Measurements from ENCODE around the gene RIMBP2.

RIMBP2 gene

DNA sequence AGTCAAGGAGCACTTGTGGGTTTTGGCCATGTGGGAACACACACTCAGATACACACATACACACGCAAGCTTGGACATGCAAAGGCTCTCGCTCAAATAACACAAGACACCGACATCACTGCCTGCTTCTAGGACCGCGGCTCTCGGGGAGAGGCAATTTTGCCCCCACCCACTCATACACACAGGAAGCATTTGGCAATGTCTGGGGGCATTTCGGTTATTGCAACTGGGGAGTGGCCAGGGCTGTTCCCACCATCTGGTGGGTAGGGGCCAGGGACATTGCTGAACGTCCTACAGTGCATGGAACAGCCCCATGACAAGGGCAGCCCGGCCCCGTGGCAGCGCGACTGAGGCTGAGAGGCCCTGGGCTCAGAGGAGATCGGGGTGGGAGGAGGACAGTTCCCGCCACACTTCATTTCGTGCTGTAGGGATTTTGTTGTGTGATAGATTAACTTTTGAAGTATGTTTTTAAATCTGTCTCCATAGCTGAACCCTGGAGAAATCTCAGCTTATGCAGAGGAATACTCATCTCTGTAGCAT, 35.6 kb downstream of the RIMBP2 start:
- DNase-seq (ENCODE audit: low spot score), result no peak

DNA sequence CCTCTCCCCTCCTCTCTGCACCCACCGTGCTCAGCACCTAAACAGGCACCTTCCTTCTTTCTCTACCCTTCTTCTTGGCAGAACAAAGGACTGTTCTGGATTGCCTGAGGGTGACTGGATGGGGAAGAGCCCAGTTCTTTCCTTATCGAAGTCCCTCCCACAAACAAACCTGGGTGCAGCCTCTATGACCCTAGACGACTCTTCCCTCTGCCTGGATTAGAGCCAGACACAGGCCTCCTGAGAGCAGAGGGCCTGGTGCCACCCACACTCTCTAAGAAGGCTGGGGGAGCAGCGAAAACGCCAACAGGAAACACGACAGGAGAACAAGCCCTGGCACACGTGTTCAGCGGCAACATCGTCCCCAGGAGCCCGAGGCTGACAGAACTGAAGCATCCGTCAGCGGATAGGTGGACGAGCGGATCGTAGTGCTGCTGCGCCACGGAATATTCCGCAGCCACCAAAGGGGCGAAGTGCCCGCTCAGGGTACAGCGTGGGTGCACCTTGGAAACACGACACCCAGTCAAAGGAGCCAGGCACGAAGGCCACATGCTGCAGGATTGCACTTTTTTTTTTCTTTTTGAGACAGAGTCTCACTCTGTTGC, 38.0 kb downstream of the RIMBP2 start:
- no peak for DNase-seq (ENCODE audit: low spot score)

DNA sequence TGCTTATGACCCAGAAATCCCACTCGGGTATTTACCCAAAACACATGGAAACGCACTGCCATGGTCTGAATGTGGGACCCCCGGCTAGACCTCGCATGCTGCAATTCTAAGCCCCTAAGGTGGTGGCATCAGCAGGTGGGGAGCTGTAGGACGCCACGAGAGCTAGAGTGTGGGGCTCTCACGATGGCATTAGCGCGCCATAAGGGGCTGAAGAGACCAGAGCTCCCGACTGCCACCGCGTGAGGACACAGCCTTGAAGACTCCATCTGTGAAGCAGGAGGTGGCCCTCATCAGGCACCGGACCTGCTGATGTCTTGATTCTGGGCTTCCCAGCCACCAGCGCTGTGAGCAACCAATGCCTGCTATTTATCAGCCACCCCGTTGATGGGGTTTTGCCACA, 40.3 kb downstream of the RIMBP2 start:
- no peak for DNase-seq (ENCODE audit: low spot score)

DNA sequence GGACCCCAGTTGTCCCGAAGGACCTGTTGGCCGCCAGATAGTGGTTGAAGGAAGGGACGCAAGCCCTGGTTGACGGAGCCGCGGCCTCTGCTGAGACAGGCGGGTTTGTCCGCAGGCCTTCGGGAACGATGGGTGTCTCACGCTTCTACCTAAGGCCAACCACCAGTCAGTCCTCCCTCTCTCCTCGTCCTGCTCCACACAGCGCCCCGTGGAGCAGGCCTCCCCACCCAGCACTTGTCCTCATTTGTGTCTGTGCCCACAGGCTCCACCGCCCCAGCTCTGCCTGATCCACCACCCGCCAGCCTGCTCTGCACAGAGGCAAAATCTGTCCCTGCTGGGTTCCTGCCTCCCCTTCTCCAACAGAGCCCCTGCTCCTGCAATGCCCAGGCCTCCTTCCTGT, 41.0 kb downstream of the RIMBP2 start:
- no peak for DNase-seq (ENCODE audit: low spot score)

DNA sequence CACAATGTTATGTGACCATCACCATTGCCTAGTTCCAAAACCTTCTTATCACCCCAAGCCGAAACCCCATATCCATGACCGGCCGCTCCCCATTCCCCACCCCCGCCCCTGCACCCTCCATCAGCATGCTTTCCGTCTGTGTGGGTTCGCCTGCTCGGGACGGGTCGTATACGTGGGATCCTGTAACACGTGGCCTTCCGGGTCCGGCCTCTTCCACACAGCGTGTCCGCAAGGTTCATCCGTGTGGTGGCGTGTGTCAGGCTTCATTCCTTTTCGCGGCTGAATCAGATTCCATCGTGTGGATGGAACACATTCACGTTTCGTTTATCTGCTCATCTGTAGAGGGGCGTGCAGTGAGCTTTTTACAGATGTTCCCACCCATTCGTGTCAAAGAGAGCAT, 41.4 kb downstream of the RIMBP2 start:
- no peak for DNase-seq (ENCODE audit: low spot score)

DNA sequence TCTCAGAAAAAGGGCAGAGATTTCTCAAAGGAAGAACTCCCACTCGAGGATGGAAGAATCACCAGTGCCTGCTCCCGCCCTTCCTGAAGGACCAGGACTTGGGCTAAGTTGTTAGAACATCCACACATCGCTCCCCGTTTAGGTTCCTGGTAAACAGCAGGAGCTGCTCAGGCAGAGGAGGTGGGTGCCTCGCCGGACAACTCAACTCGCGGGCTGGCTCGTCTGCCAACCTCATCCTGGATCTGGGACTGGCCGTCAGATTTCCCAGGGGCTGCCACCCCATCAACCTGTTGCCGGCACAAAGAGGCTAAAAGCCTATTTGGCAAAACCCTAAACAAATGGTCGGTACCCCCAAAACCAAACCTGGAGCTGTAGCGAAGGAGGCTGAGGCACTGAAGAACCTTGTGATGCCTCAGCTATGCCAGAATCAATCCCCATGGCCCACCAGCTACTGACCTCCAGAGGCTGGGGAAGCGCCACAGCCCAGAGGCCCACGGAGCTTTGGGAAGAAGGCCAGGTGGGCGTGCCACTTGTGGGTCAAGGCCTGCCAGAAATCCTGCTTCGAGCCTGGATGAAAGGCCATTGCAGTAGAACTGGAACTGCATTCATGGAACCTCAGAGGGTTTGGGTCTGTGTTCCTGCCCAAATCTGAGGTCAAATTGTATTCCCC, 42.9 kb downstream of the RIMBP2 start:
- no peak for DNase-seq (ENCODE audit: low spot score)

DNA sequence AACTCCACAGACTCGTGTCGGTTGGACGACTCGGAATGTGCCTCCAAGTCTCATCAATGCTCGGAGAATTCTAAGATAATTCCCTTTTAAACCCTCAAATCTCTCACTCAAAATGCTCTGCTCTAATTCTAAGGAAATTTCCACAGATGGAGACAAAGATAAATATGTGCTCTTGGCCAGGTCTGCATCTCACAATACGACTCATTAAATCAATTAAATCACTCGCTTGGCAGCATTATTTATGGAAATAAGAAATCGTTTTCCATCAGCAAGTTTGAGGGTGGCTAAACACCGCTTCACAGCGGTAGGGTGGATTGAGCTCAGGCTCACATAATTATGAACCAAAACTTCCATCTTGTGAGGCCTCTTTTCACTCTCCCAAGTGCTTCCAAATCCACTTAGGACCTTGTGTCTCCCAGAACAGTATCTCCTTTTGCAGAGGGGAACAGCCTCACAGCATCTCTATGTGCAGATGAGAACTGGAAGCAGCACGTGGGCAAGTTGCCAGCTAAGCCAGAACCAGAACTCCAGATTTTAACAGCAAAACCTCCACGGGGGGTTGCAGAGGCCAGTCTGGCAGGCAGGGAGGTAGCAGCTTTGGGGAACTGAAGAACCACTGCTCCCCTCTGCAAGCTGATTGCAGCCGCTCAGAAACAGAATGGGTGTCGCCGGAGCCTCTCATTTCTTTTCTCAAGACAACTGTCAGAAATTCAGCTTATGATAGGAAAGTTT, 43.8 kb downstream of the RIMBP2 start:
- DNase-seq (ENCODE audit: low spot score), result no peak

DNA sequence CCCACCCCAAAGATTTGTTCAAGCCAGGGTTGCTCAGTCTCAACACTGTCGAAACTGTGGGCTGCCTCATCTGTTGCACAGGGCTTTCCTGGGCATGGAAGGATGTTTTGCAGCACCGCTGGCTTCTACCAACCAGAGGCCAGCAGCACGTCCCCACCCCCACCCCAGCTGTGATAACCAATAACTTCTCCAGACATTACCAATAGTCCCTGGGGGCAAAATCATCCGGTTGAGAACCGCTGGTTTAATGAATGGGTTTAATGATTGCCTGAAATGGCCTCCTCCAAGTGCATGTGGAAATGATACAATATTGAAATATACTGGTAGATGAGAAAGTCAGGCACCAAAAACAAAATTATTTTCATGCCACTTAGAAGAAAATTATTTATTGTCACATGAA, 44.5 kb downstream of the RIMBP2 start:
- no peak for DNase-seq (ENCODE audit: low spot score)

DNA sequence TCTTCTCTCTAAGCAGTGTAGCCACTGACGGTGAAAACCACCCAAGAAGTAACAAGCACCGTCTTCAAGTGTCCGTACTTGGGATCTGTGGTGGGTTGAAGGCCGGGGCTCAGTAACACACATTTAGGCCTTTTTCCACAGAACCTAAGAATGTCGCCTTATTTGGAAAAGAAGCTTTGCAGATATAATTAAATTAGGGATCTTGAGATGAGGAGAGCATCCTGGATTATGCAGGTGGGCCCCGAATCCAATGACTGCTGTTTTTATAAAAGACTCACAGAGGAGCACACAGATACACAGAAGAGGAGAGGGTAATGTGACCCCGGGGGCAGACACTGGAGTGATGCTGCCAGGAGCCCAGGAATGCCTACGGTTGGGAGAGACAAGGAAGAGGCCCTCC, 46.3 kb downstream of the RIMBP2 start:
- DNase-seq (ENCODE audit: low spot score), result no peak

DNA sequence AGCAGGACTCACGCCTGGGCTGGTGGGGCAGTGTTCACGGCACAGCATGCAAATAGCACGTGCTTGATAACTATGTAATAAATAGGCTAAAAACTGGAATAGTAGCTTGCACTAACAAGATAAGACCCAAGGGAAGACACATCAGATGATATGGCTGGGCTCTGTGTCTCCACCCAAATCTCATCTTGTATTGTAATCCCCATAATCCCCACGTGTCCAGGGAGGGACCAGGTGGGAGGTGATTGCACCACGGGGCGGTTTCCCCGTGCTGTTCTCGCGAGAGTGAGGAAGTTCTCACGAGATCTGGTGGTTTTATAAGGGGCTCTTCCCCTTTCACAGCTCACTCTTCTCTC, 46.9 kb downstream of the RIMBP2 start:
- no peak for DNase-seq (ENCODE audit: low spot score)

DNA sequence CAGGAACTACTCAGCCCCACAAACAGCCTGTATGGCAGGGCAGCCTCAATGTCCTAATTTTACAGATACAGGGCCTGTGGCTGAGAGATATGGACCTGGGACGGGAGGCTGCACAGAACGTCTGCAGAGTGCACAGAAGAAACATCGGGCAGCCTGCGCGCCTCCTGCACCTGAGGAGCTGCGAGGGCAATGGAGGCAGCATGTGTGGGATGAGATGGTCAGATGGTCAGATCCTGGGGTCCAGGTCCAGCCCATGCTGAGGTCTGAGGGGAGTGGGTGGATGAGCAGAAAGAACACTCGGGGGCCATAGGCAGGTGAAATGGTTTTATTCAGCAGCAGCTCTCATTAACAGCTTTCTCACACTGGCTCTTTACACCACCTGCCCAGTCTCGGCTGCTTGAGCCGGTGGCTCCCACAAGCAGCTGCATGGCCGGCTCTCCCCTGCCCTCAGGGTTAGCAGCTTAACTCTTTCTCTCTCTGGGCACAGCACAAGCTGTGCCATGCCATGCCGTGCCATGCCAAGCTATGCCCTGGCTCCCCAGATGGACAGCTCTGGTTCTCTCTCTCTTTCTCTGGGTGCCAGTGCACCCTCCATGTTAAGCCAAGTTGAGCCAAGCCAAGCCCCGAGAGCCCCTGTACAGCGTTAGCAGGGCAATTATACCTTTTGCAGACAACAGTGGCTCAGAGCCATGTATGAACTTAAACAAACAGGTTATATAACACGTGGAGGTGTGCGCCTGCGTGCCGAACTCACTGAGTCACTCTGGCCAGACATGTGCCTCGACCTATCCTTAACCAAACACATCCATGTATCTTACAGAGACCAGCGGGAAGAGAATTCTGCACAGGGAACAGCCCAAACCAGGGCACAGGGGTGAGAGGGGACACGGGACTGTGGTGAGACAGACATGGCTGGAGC, 47.6 kb downstream of the RIMBP2 start:
- DNase-seq (ENCODE audit: low spot score), result no peak

DNA sequence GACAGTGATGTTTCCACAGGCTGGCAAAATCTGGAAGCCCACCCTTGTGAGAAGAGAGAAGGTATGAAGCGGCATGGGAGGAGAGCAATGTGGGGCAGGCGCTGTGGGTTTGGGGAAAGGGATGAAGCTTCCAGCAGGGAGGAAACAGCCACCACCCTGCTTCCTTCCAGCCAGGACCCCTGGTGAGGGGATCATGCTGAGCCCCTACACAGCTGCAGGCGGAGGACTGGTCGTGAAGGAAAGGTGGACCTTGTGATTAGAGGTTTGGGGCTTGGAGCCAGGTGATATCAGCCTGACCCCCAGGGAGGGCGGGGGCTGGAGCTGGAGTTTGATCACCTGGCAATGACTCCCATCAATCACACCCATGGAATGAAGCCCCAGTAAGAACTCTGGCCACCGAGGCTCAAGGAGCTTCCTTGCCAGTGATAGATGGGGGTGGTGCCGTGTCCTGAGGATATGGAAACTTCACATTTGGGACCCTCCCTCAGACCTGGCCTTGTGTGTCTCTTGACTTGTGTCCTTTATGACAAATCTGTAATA, 48.6 kb downstream of the RIMBP2 start:
- no peak for DNase-seq (ENCODE audit: low spot score)

DNA sequence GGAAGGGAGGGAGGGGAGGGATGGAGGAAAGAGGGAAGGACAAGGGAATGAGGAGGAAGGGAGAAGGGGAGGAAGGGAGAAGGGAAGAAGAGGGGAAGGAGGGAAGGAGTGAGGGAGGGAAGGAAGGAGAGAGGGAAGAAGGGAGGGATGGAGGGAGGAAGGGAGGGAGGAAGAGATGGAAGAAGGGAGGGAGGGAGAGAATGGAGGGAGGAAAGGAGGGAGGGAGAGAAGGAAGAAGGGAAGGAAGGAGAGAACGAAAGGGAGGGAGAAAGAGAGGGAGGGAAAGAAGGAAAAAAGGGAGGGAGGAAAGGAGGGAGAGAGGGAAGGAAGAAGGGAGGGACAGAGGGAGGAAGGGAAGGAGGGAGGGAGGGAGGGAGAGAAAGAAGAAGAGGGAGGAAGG, 49.5 kb downstream of the RIMBP2 start:
- DNase-seq (ENCODE audit: low spot score), result no peak

DNA sequence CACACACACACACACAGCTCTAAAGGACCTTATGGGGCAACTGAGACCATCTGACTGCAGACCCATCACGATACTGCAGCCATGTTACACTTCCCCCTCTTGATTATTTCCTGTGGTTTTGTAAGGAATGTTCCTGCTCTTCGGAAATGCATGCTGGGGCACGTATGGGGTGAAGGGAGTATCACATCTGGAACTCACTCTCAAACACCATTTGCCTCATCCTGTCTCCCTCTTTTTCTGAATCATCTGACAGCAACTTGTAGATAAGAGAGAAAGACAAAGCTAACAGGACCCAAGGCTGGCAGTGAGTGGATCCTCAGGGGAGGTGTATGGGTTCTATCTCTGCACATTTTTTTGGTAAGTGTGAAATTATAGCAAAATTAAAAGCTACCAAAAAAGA, 50.3 kb downstream of the RIMBP2 start:
- no peak for DNase-seq (ENCODE audit: low spot score)

DNA sequence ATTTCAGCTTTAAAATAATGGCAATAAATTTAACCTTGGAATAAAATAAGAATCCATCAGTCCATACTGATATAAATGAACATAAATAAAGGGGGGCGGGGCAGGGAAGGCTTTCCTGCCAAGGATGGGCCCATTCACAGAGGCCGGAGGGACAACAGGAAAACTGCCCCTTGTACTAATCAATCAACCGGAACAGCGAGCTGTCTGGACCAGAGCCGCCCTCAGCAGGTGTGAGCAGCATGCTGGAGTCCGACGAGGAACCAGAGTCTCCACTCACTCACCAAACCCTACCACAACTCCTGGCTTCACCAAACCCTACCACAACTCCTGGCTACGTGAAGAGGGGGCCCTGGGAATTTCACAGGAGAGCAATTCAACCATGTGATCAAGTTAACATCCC, 51.3 kb downstream of the RIMBP2 start:
- DNase-seq (ENCODE audit: low spot score), result no peak

DNA sequence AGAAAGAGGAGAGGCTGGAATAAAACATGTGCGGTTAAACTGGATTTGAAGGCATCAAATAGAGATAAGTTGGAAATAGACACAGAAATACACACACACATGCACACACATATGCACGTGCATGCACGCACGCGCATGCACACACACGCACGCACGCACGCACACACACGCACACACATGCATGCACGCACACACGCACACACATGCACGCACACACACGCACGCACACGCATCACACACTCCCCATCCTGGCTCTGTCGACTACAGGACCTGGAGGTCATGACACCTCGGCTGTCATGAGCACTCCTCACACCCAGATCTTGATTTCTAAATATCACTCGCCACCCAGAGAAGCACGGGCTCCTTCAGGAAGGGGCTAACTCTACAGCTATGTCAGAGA, 51.8 kb downstream of the RIMBP2 start:
- DNase-seq (ENCODE audit: low spot score), result no peak

DNA sequence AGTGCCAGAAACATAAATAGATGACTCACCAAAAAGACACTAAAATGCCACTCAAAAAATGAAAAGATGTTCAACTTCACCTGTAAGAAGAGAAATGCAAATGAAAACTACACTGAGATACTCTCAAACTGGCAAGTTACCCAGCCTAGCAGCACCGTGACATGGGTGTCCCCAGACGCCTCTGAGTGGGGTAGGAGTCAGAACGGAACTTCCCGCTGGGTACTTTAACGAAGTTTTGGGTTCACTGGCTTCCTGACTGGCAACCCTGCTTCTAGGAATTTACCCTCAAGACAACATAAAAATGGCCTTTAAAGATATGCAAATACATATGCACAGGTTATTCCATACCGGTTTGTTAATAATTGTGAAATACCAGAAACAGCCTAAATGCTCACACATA, 52.6 kb downstream of the RIMBP2 start:
- DNase-seq (ENCODE audit: low spot score), result no peak

DNA sequence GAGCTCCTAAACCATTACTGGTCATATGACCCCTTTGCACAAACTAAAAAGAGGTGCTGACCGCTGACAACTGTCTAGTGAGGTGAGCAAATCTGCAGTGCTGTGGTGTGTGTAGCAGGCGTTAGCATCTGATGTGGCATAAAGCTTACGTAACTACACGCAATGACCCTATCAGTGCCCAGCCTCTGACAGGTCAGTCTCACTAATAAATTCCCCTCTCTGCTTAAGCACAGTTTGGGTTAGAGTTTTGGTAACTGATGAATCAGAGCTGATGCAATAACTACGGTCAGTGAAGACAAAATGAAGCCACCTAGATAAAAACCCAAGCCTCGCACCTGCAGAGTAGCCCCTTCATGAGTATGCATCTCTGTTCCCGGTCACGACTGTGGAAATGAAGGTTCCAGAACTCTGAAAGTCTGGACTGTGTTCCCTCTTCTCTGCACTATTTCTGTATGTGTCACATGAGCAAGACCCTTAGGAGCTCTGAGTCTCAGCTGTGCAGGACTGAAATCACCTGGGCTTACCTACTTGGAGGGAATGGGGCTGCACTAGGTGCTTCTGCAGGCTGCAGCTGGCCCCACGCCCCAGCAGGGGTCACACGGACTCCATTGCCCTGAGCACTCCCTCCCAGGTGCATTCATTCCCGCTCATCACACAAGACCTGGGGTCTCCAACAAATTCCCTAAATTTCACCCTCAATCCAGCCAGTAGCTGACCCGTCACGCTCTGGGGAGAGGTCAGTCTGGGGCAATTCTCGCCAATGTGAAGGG, 54.4 kb downstream of the RIMBP2 start:
- no peak for DNase-seq (ENCODE audit: low spot score)

DNA sequence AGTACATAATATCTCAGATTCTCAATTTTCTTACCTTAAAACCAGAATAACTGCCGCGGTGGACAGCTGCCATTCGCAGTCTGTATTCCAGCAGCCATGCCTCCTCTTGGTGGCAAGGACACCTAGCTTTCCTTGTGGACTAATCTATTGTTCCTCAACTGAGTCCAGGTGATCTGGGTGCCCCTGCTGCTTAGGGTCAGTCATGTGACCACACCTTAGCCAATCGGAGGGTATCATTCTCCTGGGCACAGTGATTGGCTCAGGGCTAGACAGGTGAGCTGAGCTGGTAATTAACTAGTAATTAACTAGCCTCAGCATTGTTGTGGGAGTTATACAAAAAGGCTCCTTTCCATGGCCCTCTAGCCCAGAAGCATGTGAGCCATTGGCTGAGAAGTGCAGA, 55.0 kb downstream of the RIMBP2 start:
- DNase-seq (ENCODE audit: low spot score), result no peak

DNA sequence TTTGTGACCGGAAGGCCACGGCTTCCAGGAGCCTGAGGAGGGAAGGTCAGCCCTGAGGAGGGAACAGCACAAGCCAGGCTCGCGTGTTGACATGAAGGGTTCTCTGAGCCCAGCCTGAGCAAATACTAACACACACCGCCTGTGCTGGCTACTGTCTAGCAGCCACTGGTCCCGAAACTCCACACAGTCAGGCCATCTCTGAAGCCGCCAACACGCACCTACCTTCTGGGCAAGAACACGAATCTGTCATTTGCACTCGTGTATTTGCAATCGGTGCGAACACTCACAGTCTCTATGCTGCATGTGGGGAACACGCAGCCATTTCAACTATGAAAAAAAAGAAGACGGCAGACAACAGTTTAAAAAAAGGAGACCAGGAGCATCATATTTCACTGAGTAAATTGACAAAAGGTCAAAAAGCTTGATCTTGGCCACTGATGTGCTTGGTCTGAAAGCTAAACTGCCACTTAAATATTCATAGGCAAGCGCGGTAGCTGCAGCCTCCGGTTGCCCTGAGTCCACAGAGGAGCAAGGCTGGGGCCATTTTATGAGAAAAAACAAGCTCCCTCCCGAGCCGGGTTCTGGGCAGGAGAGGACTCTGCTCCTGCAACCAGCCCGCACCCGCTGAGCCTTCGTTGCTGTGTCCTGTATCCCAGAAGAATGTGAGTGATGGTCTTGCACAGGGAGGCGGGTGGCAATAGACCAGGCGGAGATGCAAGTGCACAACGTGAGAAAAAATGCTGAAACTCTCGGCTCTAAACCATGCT, 57.8 kb downstream of the RIMBP2 start:
- no peak for DNase-seq (ENCODE audit: low spot score)

DNA sequence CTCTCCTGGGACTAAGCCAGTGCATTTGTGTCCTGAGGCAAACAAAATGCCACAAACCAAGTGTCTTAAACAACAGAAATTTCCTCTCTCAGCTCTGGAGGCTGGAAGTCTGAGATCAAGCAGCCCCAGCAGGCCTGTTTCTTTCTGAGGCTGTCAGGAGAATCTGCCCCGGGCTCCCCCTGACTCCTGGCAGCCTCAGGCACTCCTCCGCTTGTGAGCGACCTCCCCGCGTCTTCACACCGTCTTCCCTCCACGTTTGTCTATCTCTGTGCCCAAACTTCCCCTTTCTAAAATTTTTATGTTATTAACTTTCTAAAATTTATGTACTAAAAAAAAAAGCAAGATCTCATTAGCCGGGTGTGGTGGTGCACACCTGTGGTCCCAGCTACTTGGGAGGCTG, 59.7 kb downstream of the RIMBP2 start:
- DNase-seq (ENCODE audit: low spot score), result no peak
